HG03354 (cell line): ENCODE measurements around the gene DICER1.
A peak's percentile ranks its signal among the peaks of the same experiment; 100 is the strongest.
"Not testable (repeated sequence)": the region's sequence is repeated elsewhere in the genome, so short reads cannot be mapped to it uniquely, and the experiment has no call there.

Experiments used
- ATAC-seq: cut with Tn5 transposase; IDR thresholded peaks from one replicate; pipeline ENCODE4 v1.9.1; 2021; ENCODE audit warnings: mild to moderate bottlenecking; ENCODE audit not compliant: unreplicated experiment, poor library complexity, severe bottlenecking

Gene DICER1

GRCh38 chr14:95188380-95188779 is 31.1 kb upstream of the DICER1 start:
- ATAC-seq: no peak

GRCh38 chr14:95185767-95186392 is 28.6 kb upstream of the DICER1 start:
- no peak for ATAC-seq

- no peak for ATAC-seq
These were observed 27.9 kb upstream of the DICER1 start for GRCh38 chr14:95185033-95185766.

GRCh38 chr14:95184413-95184790 is 27.1 kb upstream of the DICER1 start:
- ATAC-seq: no peak

DNA sequence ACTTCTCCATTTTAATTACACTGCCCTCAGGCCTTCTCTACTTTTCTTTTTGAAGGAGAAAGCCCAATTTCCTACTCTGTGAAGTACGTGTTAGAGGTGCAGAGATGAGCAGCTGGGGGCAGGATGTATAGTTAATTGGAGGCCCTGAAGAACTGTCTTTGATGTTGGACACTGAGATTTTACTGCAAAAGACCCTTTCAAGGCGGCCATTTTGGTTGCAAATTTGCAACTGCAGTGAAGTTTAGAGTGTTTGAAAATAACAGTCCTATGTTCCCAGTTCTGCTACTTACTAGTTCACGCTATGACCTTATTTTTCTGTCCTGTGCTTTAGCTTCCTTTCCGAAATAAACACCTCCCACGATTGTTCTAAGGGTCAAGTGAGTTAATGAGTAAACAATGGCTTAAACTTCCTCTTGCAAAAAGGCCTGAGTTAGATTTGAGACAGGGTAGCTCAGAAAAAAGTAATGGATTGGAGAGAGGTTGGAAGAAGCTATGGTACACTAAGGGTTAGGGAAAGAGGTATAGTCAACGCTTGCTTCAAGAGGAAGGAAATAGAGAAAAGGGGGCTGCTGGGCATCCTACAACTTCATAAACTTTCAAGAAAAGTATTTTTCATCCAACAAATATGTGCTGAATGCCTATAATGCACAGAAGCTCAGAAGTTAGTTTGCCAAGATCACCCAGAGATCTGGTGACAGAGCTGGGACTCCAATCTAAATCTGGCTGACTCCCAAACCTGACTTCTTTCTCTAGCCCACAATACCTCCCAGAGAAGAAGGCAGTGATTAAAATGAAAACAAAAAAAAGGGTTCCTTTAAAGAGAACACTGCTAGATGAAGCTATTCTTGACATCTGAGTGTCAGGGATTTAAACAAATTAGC is 26.4 kb upstream of the DICER1 start:
- ATAC-seq: peak; percentile 54

GRCh38 chr14:95183082-95183481 is 25.8 kb upstream of the DICER1 start:
- no peak for ATAC-seq

DNA sequence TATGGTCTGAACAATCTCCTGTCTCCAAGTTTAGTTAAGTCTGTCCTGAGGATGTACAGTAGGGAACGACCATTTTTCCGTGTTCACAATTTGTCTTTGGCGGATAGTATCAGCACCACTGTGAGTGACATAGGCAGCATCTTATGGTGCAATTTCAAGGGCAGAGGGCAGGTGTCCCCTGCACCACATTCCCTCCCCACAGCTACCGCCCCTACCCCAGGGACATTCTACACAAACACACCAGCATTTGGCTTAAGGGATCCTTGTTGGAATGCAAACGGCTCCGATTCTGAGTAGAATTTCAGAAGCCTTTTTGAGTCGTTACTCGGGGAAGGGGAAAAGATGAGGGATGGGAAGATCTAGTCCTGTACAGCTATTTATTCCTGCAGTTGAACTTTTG is 25.1 kb upstream of the DICER1 start:
- no peak for ATAC-seq

DNA sequence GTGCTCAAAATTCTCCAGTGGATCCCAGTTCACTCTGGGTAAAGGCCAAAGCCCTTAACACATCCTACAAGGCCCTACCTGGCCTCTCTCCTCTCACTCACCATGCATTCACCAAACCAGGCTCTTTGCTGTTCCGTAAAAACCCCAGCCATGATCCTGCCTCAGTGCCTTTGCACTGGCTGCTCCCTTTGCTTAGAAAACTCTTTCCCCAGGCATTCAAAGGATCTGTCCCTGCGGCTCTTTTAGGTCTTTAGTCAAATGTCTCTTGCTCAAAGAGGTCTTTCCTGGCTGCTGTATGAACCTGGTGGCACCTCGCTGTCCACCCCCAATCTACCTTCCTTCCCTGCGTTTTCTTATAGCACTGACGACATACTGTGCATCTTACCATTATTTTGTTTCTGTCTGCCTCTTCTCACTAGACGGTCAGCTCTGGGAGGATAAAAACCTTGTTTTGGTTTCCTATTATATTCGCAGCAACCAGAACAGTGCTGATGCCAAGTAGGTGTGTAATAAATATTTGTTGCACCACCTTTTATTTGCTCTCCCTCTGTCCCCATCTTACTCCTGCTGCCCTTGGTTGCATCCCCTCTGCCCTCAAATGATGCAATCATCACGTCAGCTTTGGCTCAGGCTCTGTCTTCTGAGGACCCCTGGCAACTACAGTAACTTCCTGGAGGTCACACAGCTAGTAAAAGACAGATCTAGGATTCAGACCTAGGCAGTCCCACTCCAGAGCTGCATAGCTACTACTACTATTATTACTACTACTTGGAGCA is 23.8 kb upstream of the DICER1 start:
- no peak for ATAC-seq

DNA sequence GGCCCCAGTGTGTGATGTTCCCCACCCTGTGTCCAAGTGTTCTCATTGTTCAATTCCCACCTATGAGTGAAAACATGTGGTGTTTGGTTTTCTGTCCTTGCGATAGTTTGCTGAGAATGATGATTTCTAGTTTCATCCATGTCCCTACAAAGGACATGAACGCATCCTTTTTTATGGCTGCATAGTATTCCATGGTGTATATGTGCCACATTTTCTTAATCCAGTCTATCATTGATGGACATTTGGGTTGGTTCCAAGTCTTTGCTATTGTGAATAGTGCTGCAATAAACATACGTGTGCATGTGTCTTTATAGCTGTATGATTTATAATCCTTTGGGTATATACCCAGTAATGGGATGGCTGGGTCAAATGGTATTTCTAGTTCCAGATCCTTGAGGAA is 18.3 kb upstream of the DICER1 start:
- not testable (repeated sequence) for ATAC-seq

DNA sequence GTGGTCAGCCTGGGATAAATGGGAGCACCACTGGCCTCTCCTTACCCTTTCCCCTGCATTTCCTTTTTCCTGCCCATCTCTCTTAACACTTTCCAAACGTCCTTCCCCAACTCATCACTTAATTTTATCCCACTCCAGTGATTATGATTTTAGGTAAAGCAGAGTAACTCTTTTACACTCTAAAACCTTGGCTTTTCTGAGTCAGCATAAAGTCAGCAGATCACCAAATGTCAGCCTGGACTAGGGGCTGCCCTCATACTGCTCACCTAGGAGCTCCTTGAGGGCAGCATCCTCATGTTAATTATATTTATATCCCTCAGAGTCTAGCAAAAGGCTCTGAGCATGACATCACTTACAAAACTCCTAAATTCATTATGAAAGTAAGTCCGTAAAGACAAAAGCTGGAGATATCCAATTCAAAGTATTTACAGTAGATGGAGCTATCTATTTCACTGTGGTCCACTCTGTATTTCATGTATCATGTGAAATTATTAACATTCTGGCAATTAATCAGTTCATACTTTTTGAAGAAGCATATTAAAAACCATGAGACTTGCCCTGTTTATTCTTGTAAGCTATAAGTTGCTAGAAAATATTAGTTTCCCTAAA is 17.0 kb upstream of the DICER1 start:
- no peak for ATAC-seq

- ATAC-seq: no peak
These were observed 16.2 kb upstream of the DICER1 start for GRCh38 chr14:95173518-95173917.

DNA sequence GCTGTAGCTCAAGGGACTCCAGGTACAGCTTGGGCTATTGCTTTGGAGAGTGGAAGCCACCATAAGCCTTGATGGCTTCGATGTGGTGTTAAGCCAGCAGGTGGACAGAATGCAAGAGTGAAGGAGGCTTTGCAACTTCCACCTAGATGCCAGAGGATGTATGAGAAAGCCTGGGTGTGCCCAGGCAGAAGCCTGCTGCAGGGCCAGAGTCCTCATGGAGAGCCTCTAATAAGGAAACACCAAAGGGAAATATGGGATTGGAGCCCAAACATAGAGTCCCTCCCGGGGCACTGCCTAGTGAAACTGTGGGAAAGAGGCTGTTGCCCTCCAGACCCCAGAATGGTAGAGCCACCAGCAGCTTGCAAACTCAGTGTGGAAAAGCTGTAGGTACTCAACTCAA is 9.8 kb upstream of the DICER1 start:
- no peak for ATAC-seq

DNA sequence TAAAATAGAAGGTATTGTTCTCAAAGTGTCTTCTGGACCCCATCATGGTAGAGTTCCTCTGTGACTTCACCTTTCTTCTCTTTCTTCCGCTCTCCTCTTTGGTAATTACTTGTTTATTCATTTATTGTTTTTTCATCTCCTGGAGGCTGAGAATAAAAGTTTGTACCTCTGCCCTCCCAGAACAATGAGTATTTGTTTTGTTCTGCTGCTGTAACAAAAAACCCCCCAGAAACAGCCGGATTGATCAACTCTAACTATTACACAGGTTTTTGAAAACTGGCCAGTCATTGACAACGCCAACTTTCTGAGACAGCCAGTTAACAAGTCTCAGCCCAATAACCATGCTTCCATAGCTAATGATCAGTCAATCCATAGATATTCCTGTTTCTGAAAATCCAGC is 8.2 kb upstream of the DICER1 start:
- no peak for ATAC-seq

DNA sequence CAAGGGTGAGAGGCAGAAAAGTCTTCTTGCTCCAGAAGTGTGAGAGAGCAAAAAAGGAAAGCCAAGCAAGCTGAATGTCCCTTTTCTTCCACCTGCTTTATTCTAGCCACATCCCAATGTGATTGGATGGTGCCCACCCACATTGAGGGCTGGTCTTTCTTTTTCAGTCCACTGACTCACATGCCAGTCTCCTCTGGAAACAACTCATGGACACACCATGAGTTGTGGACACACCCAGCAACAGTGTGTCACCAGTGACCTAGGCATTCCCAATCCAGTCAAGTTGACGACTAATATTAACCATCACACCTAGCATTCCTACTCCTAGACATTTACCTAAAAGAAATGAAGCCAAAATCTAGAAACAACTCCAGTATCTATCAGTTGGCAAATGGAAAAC is 7.2 kb upstream of the DICER1 start:
- no peak for ATAC-seq

DNA sequence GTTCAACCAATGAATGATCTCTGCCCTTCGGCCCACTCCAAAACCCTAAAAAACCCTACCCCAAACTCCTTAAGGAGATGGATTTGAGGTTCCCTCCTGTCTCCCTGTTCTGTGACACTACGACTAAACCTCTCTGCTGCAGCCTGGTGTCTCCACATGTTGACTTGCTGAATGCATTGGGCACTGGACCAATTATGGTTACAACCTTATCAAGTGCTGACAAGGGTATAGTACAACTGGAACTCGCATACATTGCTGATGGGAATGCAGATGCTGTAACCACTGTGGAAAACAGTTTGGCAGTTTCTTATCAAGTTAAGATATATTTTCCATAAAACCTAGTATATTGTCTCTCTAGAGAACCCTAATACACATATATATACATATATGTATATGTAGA is 6.3 kb upstream of the DICER1 start:
- no peak for ATAC-seq

GRCh38 chr14:95163132-95163531 is 5.8 kb upstream of the DICER1 start:
- no peak for ATAC-seq

DNA sequence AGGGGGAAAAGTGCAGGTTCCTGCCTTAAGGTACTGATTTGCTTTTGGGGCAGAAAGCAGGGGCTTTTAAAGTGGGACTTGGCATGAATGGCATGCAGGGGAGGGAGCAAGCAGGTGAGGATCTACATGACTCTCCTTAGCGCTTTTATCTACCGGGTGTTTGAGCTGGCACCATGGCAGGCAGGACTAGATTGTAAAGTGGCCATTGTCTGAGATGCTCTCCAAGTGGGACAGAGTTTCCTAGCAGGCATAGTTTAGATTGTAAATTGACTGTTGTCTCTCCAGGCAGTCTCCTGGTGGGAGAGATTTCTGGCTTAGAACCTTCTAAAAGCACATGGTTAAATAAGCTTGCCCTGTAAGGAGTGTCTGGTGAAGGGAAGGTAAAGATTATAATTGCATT is 5.3 kb upstream of the DICER1 start:
- no peak for ATAC-seq

GRCh38 chr14:95157048-95157326 is 342 bp downstream of the DICER1 start:
- ATAC-seq: peak; percentile 38

DNA sequence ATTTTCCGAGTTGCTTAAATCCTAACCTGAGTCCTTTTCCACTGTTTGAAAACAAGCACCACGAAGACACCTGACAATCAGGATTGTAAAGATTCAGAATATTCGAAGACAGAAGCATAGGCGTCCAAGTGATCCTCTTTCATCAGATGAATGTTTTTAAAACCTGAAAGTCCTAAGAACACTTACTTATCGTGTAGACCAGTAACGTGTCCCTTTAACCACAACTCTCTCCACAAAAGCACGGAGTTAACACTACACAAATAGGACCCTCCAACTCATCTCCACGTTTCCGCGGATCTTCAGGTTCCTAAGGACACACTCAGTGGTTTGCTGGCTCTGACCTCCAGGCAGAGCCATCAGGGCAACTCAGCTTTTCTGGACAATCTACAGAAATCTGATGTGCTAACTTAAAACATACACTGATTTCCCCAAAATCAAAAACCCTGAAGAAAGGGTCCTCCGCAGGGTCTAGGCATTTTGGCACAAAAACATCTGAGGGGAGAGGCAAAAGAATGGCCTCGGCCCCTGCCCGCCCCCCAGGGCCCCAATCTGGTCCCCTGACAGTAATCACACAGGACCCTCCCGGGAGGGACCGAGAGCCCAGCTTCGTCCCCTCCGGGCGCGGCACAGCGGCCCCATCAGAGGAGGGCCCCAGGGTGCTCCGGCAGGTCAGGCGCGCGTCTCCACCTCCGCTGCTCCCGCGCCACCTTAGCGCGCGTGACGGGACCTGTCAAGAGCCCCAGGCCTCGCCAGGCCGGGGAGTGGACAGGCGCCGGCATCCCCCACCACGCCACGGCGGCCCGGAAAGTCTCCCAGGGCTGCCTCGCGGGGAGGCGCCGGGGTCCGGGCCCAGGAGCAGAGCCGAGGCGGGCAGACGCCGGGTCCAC is 925 bp downstream of the DICER1 start:
- ATAC-seq: peak; percentile 31
